Erythroblast (primary cell): ENCODE results near the gene SETD5.

Experiments
- DNase-seq, 2 experiments: peaks; one replicate each; lab custom pipeline; 2025; lab: John Stamatoyannopoulos, UW
- GATA1 ChIP-seq: IDR thresholded peaks from 2 replicates; pipeline ENCODE4 v1.6.1; 2011; ENCODE audit warnings: low read depth, mild to moderate bottlenecking, control low read depth, low read length, moderate library complexity
- POLR2A ChIP-seq: IDR thresholded peaks from 2 replicates; pipeline ENCODE4 v1.6.1; 2011; ENCODE audit warnings: mild to moderate bottlenecking, low read length

SETD5 gene

GRCh38 chr3:9408061-9408460 is 10.6 kb downstream of the SETD5 start:
- DNase-seq: no peak
- TF ChIP-seq GATA1 (no peak), POLR2A (no peak)

GRCh38 chr3:9408546-9408945 is 11.1 kb downstream of the SETD5 start:
- no peak for TF ChIP-seq POLR2A
- TF ChIP-seq GATA1: no peak

GRCh38 chr3:9409981-9410854 is 12.8 kb downstream of the SETD5 start:
- TF ChIP-seq GATA1 (no peak), POLR2A (no peak)

More at GRCh38 chr3:9408546-9408945, 11.1 kb downstream of the SETD5 start:
- no peak for DNase-seq

GRCh38 chr3:9411302-9411701 is 13.9 kb downstream of the SETD5 start:
- no peak for DNase-seq
- TF ChIP-seq POLR2A (no peak), GATA1 (no peak)

More at GRCh38 chr3:9409981-9410854, 12.8 kb downstream of the SETD5 start:
- no peak for DNase-seq

- DNase-seq: no peak
These were observed 14.9 kb downstream of the SETD5 start for GRCh38 chr3:9412293-9412692.

DNA sequence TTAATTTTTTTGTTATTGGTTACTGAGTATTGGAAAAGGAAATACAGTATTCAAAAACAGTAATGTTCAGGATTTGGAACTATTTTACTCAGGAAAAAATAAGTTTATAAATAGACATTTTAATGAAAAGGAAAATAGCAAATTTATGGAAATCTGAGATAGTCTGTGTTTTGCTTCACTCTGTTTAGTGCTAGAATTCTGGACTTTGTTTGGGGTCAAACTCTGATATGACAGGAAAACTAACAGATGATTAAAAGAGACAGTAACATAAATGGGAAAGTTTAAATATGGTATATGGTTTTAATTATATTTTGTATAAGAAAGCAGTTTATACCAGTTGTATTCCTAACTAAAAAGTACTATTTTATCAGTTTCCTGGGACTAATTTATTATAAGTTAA is 17.4 kb downstream of the SETD5 start:
- DNase-seq: no peak
- TF ChIP-seq POLR2A (no peak), GATA1 (no peak)

More at GRCh38 chr3:9412293-9412692, 14.9 kb downstream of the SETD5 start:
- TF ChIP-seq POLR2A (no peak), GATA1 (no peak)

DNA sequence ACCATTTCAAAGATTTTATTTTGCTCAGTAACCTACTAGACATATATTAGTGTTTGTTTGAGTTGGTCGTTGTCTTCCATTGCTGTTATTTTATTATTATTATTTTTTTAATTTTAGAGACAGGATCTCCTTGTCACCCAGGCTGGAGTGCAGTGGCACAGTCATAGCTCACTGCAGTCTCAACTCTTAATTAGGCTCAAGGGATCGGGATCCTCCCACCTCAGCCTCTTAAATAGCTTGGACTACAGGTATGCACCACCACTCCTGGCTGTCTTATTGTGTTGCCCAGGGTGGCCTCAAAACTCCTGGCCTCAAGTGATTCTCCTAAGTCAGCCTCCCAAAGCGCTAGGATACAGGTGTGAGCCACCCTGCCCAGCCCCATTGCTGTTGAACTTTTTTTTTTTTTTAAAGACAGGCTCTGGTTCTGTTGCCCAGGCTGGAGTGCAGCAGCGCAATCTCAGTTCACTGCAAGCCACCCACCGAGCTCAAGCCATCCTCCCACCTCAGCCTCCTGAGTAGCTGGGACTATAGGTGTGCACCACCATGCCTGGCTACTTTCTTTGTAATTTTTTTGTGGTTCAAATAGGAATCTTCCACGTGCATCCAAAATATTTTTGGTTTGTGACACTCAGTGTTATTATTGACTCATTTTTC is 18.2 kb downstream of the SETD5 start:
- no peak for DNase-seq
- no peak for TF ChIP-seq POLR2A
- TF ChIP-seq GATA1: no peak

- TF ChIP-seq GATA1 (no peak), POLR2A (no peak)
- peak; percentile 32 to 38 for DNase-seq
These were observed 18.8 kb downstream of the SETD5 start for GRCh38 chr3:9416139-9416780.

GRCh38 chr3:9420850-9421549 is 23.6 kb downstream of the SETD5 start:
- DNase-seq: no peak

GRCh38 chr3:9422712-9423424 is 25.5 kb downstream of the SETD5 start:
- TF ChIP-seq POLR2A (peak; percentile 35), GATA1 (no peak)
- peak; percentile 90 to 91 for DNase-seq

More at GRCh38 chr3:9420850-9421549, 23.6 kb downstream of the SETD5 start:
- TF ChIP-seq POLR2A (no peak), GATA1 (no peak)

- DNase-seq: no peak
- TF ChIP-seq POLR2A: no peak
- TF ChIP-seq GATA1: no peak
These were observed 31.0 kb downstream of the SETD5 start for GRCh38 chr3:9428411-9428810.

- no peak for DNase-seq
- TF ChIP-seq GATA1: no peak
- no peak for TF ChIP-seq POLR2A
These were observed 33.3 kb downstream of the SETD5 start for GRCh38 chr3:9430733-9431132.
